Renal cortex interstitium (tissue), 15 donors: ENCODE results near the gene LMBR1L. TPM values are rescaled to one million over a fixed set of nuclear protein-coding genes. Genes with fewer than 3 reads are reported as not detected.
"Not testable (repeated sequence)": the region's sequence is repeated elsewhere in the genome, so short reads cannot be mapped to it uniquely, and the experiment has no call there.

Experiments
- DNase-seq, 11 donors: peaks; one replicate each; pipeline ENCODE4 v3.0.0-alpha.2; 2013; ENCODE audit warnings: low read depth in 9 of 11, low spot score in 4 of 11; ENCODE audit errors: extremely low read depth in 1 of 11
- long read RNA-seq, 16 experiments: transcript quantifications; one replicate each; lab custom pipeline, GENCODE V29; 2026
- polyA plus RNA-seq, 3 donors: library from polyadenylated mRNA; unstranded; fragments of 120-200 nt; gene quantifications; one replicate each; pipeline ENCODE4 v1.2.1, GENCODE V29; 2013; ENCODE audit not compliant: insufficient read length in 3 of 3

The LMBR1L gene
- 100 to 1,000 TPM in 1 of 3 donors, 10 to 100 TPM in 2; 72.3 to 116 (median 76.4) TPM for polyA plus RNA-seq
- long read RNA-seq, donor 1, partial matches to known transcripts, result 0 of 5 reads
- long read RNA-seq, donor 1, other reads (novel, unspliced or antisense), result 0 of 5 reads
- long read RNA-seq, donor 2, partial matches to known transcripts, result 0 of 5 reads
- long read RNA-seq, donor 2, other reads (novel, unspliced or antisense), result 0 of 5 reads
- long read RNA-seq, donor 3, partial matches to known transcripts, result 7 of 10 reads
- long read RNA-seq, donor 3, other reads (novel, unspliced or antisense), result 0 of 10 reads
- long read RNA-seq, donor 4, transcript LMBR1L-221 (2 exons, 874 nt), result major isoform, 5 of 20 reads
- long read RNA-seq, donor 4, partial matches to known transcripts, result 12 of 20 reads
- long read RNA-seq, donor 4, other reads (novel, unspliced or antisense), result 0 of 20 reads
- long read RNA-seq, donor 5, result 0 reads
- long read RNA-seq, donor 6, transcript LMBR1L-221 (2 exons, 874 nt), result major isoform, 6 of 21 reads
- long read RNA-seq, donor 6, partial matches to known transcripts, result 10 of 21 reads
- long read RNA-seq, donor 6, other reads (novel, unspliced or antisense), result 0 of 21 reads
- long read RNA-seq, donor 7, partial matches to known transcripts, result 6 of 15 reads
- long read RNA-seq, donor 7, other reads (novel, unspliced or antisense), result 0 of 15 reads
- long read RNA-seq, donor 8, transcript LMBR1L-201 (17 exons, 2,934 nt), result minor isoform, 5 of 30 reads
- long read RNA-seq, donor 8, transcript LMBR1L-221 (2 exons, 874 nt), result major isoform, 13 of 30 reads
- long read RNA-seq, donor 8, partial matches to known transcripts, result 9 of 30 reads
- long read RNA-seq, donor 8, other reads (novel, unspliced or antisense), result 0 of 30 reads
- long read RNA-seq, donor 9, partial matches to known transcripts, result 6 of 14 reads
- long read RNA-seq, donor 9, other reads (novel, unspliced or antisense), result 0 of 14 reads
- long read RNA-seq, donor 10, partial matches to known transcripts, result 0 of 6 reads
- long read RNA-seq, donor 10, other reads (novel, unspliced or antisense), result 0 of 6 reads
- long read RNA-seq, donor 11, partial matches to known transcripts, result 5 of 10 reads
- long read RNA-seq, donor 11, other reads (novel, unspliced or antisense), result 0 of 10 reads
- long read RNA-seq, donor 12, partial matches to known transcripts, result 0 of 1 reads
- long read RNA-seq, donor 12, other reads (novel, unspliced or antisense), result 0 of 1 reads
- long read RNA-seq, donor 13, result 0 reads
- long read RNA-seq, donor 14, partial matches to known transcripts, result 0 of 3 reads
- long read RNA-seq, donor 14, other reads (novel, unspliced or antisense), result 0 of 3 reads
- long read RNA-seq, donor 15, partial matches to known transcripts, result 0 of 5 reads
- long read RNA-seq, donor 15, other reads (novel, unspliced or antisense), result 0 of 5 reads
- long read RNA-seq, donor 16, transcript LMBR1L-201 (17 exons, 2,934 nt), result minor isoform, 8 of 51 reads
- long read RNA-seq, donor 16, transcript LMBR1L-221 (2 exons, 874 nt), result major isoform, 10 of 51 reads
- long read RNA-seq, donor 16, partial matches to known transcripts, result 29 of 51 reads
- long read RNA-seq, donor 16, other reads (novel, unspliced or antisense), result 0 of 51 reads

DNA sequence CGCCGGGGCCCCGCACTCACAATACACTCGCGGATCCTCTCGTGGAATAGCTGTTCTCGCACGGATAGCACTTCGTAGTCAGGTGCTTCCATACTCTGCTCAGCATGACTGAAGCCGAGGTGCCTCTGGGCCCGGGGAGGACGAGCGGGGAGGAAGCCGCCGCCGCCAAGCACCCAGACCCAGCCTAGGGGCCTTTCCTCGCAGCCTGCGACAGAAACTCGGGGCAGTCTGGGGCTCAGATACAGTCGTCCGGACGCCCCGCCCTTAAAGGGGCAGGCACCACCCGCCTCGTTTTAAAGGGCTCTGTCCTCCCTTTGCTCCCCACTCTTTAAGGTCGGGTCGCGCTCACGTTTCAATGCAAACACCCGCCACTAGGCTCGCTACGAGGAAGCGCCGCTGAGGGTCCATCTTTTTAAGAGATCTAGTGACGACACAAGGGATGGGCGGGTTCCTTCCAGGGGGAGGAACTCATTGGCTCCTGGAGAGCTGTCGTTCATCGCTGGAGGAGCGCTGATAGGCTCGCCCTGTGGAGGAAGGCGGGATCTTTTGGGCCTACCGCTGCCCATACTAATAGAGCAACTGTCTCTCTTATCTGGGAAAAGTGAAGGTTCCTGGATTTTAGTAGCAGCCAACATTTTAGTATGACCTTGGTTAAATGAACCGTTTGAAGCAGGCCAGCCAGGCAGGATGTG lies at the start of gene LMBR1L:
TSS of gene LMBR1L (minus strand) at position 384 of the 692 bp plus-strand sequence. CDS start at position 92, 292 bp downstream.
- DNase-seq, result peak; percentile 94 to 98 (median 97)

GRCh38 chr12:49160399-49160798 lies 49.8 kb upstream of the LMBR1L start:
- DNase-seq, result no peak

DNA sequence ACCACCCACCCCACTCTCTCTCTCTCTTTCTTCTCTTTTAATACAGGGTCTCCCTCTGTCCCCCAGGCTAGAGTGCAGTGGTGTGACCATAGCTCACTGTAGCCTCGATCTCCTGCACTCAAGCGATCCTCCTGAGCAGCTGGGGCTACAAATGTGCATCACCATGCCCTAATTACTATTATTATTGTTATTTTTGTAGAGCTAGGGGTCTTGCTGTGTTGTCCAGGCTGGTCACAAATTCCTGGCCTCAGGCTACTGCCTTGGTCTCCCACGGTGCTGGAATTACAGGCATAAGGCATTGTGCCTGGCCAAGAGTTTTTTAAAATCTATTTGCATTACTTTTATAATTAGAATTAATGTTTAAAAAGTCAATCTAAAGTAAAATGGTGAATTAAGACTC lies 43.6 kb upstream of the LMBR1L start:
- no peak for DNase-seq

DNA sequence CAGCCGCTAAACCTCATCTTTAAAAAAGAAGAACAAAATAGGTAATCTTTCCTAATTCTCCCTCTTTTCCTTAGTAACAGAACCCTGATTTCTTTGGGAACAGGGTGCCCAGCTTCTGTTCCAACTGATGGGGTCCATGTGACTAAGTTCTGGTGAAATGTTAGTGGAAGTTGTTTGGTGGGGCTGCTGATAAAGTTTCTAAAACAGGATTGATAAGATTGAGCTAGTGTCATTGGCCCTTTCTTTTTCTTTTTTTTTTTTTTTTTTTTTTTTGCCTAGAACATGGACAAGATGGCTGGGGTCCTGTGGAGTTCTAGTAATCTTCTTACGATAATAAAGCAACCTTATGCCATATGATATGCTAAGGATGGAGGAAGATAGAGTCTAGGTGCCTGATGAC lies 36.7 kb upstream of the LMBR1L start:
- DNase-seq, result no peak

GRCh38 chr12:49146406-49146805 lies 35.8 kb upstream of the LMBR1L start:
- no peak for DNase-seq

DNA sequence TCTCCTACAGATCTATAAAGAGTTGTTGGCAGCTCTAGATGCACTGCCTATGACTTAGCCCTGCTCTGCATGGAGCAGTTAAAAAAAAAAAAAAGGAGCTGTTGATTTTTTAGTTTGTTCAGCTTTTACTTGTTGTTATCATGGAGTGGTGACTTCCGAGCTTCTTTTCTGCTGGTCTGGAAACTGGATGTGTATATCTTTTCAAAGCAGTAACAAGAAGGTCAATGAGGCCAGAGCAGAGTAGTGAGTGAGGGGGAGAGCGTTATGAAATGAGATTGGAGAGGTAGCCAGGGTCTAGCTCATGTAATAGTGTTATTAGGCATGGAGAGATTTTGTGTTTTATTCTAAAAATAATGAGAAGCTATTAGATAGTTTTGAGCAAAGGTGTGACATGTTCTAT lies 33.7 kb upstream of the LMBR1L start:
- no peak for DNase-seq

- DNase-seq, result no peak
These were observed 28.4 kb upstream of the LMBR1L start for GRCh38 chr12:49138999-49139398.

- no peak for DNase-seq
These were observed 27.9 kb upstream of the LMBR1L start for GRCh38 chr12:49138587-49138986.

DNA sequence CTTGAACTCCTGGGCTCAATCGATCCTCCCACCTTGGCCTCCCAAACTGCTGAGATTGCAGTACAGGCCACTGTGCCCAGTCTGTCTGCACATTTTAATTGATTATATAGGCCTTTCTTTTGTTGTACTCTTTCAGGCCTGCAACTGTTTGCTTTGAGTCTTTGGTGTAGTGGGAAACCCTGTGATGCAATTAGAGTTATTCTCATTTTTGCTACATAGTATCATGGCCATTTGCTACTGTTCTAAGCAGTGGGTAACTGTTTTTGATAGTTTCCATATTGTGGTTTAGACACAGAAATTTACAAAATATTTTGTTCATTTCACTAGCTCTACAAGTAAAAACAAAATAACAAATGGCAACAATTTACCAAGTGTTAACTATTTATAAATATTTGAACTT lies 26.8 kb upstream of the LMBR1L start:
- DNase-seq, result no peak

GRCh38 chr12:49136997-49137396 lies 26.4 kb upstream of the LMBR1L start:
- DNase-seq, result not testable (repeated sequence)

GRCh38 chr12:49133590-49133989 lies 22.9 kb upstream of the LMBR1L start:
- no peak for DNase-seq

- no peak for DNase-seq
These were observed 22.4 kb upstream of the LMBR1L start for GRCh38 chr12:49133014-49133413.

DNA sequence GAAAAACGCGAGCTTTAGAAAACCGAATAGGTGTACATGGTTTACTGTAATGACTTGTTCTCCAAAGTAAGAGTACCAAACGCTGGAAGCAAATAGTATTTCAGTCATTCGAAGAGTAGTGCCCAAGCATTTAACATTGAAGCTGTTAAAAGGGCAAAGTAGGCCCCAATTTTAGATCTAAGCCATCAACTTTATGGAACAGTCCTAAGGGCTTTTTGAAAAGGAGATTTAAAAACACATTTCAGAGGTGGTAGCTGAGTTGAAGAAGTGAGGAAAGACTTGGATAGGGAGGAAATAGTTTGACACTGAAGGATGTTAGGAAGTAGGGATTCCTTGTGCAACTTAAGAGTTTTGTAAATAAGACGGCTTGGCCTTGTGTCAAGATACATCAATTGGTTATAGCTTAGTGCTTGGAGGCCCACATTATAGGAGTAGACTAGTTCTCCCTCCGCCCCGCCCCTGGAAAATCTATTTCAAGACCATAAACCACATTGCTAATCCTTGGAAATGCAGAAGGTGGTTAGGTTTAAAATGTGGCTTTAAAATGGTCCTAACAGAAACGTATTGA lies 21.3 kb upstream of the LMBR1L start:
- DNase-seq, result peak in 1 of 11 donors; percentile 28

DNA sequence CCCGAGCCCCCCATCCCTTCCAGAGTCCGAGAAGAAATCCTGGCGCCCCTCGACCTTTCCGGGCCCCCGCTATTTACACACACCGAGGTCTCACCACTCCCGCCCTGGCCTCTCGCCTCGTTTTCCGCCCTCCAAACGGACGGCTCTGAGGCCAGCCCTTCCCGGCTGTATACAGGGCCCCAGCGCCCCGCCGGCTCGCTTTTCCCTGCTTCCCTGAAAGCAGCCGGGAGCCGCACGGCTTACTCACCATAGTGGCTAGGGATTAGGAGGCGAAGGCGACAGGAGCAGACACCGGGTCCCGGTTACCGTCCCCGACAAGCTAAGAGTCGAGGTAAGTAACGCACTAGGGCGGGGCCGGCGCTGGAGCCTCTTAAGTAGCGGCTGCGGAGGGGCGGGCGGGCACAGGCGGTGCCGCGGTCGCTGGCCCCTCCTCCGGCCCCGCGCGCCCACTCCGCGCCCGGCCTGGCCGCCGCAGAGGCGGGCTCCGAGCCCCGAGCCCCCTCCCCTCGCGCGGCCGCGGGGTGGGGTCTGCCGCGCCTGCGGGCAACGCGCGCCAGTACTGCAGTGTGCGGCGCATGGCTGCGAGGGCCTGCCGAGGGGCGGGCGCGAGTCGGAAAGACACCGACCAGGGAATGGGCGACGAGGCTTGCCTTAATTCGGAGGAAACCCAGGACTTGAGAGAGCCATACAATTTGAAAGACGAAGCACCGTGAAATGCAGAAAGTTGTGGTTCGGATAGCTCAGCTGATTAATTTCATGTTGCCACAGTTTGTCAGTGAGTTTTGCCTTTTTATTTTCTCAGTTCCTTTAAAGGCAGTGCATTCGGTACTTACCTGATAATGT lies 20.6 kb upstream of the LMBR1L start, which contains the start of gene TUBA1B:
TSS of gene TUBA1B (minus strand) at position 345 of the 843 bp plus-strand sequence. CDS start at position 250, 95 bp downstream.
- peak in 10 of 11 donors; percentile 65 to 88 (median 84) for DNase-seq

DNA sequence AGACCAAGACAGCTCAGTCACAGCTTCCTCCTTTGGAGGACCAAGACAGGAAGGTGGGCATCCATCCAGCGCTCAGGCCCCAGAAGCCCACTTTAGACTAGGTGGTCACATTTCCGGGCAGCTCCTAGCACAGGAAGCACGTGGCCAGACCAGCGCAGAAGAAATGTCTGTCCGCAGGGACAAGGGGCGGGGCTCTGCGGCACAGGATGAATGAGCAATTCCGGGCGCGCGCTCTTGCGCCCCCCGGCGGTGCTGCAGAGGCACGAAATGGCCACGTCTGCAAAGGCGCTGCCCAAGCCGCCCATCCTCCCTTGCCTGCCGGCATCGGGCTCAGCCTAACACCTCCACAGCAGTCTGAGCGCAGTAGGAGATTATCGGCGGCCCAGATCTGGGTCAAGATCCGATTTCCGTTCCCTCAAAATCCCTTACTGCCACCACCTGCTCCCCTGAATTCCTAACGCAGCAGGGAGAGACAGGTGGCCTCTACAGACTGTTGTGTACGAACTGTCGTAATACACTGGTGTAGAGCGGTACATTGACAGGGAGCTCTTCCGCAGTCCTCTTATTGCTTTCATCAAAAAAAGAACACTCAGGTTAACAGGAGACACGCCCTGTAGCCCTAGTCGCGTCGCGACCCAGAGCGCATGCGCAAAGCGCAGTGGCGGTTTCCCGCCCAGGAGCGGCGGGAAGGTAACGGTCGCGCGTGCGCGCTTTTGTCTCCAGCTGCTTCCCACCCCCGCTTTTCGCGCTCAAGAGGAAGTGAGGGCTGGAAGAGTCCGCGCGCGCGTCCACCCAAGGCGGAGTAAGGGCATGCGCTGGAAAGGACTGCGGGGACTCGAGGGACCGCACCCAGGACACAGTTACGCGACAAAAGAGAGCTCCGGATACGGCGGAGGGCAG lies 19.8 kb upstream of the LMBR1L start:
- DNase-seq, result peak; percentile 84 to 91 (median 88)
